NCI-H345 treated with DMSO at 0.1 percent for 48 hours (cell line): ENCODE results near the gene EVC2.
"Not testable (repeated sequence)": the region's sequence is repeated elsewhere in the genome, so short reads cannot be mapped to it uniquely, and the experiment has no call there.

Source experiments
- DNase-seq: peaks from one replicate; lab custom pipeline; 2025; ENCODE audit not compliant: unreplicated experiment; lab: John Stamatoyannopoulos, UW

Gene EVC2

DNA sequence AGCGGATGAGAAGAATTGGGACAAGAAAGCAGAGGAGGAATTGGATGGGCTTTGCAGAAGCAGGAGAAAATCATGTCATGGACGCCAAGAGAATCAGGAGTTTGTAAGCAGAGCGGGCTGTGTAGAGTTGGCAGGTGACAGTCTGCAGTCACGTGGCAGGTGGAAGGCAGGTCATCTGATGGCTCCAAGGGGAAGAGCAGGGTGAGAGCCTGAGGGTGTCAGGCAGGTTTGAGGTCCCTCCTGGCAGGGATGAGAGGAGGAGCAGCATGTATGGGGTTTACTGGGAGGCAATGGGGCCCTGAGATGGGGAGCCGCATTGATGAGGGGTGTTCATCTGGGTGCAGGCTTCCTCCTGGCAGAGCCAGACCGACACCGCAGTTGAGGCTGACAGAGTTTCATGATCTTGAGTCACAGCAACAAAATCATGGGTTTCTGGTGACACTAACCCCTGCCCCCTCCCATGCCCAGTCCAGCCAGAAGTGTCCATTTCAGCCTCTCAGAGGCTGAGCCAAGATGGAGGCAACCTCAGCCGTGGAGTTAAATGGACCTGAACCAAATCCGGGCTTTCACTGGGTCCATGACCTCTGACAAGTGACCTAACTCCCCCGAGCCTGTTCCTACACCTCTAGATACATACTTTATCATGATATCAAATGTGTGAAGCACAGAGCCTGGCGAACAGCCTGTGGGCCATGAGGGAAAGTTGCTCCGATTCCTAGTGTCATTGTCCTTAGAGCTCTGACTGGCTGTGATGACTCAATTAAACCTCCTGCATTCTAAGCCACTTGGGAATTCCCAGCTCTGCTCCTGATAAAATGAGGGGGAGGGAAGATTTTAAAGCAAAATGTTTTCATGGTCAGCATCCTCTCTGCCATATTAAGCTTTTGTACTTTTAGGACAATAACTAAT, 38.7 kb upstream of the EVC2 start:
- DNase-seq: no peak

DNA sequence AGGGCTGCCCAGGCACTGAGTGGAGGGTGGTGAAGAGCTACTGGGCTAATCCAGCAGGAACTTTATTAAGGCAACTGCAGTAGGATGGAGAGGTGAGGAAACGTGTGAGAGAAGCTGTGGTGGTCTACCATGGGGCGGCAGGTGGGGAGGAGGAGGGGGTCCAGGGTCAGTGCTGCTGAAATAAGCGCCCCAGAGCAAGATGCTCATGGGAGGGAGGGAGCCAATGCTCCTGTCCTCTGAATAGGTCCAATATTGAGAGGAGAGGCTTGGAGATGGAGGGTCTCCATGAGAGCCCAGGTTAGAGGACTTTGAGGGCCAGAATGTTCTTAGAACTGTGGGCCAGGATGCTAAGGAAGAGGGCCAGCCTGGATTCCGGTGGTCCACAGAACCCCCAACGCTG, 37.9 kb upstream of the EVC2 start:
- DNase-seq: no peak

DNA sequence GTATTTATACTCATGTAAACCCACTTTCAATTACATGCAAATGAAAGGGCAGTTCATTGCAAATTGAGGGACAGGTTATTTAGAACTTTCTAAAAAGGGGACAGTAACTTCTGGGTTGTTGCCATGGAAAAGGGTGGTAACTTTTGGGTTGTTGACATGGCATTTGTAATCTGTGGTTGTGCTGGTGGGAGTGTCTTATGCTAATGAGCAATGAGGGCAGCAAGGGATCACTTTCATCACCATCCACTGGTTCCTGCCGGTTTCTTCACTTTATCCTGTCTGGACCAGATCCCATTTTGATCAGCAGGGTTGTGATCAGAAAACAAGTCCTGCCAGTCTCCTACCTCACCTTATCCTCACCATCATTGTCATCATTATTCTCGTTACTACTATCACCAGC, 34.6 kb upstream of the EVC2 start:
- no peak for DNase-seq

DNA sequence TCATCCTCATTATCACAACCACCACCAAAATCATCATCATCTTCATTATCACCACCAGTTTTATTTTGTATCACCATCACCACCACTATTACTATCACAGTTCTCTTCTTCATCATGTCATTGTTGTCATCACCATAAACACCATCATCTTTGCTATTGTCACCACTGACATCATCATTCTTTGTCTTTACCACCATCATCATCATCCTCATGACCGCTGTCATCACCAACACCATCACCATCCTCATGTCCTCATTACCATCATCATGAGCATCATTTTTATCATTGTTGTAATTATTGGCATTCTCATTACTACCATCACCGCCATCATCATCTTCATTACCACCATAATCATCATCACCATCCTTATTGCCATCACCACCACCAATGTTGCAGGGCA, 34.0 kb upstream of the EVC2 start:
- DNase-seq: no peak

DNA sequence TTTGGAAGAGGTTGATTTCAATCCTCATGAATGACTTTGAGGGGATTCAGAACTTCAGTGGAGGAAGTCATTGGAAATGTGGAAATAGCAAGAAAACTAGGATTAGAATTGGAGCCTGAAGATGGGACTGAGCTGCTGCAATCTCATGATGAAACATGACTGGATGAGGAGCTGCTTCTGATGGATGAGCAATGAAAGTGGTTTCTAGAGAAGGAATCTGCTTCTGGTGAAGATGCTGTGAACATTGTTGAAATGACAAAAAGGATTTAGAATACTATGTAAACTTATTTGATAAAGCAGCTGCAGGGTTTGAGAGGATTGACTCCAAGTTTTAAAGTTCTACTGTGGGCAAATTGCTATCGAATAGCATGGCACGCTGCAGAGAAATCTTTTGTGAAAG, 29.7 kb upstream of the EVC2 start:
- no peak for DNase-seq

DNA sequence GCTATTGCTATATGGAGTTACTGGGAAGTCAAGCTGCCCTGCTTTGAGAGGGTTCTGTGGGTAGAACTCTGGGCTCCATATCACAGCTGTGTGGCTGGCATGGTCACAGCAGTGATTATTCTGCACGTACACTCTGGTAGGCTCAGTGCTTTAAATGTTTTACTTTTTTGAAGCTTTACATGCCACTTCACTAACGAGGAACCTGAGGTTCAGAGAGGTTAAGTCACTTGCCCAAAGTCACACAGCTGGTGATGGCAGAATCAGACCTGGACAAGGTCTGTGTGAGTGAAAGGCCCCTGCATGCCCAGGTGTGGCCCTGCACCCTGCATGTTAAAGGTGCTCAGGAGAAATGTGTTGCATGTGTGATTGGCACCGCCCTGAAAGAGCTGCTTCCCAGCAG, 27.1 kb upstream of the EVC2 start:
- DNase-seq: no peak

DNA sequence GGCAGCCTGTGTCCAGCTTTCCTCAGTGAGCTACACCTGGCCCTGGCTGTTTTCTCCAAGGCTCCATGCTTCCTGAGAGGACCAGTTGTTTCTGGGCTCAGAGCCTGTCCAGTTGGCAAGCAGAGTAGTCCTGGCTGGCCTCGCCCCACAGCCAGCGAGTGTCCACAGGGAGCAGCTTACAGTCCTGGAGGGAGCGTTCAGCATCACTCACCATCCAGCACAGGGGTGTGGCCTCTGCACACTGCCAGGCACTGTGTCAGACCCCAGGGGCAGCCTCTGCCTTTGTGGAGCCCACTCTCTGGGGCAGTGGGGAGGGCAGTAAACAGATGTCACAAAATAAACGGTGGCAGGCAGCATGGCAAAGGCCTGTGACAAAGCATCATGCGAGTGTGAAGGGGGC, 26.5 kb upstream of the EVC2 start:
- DNase-seq: no peak

DNA sequence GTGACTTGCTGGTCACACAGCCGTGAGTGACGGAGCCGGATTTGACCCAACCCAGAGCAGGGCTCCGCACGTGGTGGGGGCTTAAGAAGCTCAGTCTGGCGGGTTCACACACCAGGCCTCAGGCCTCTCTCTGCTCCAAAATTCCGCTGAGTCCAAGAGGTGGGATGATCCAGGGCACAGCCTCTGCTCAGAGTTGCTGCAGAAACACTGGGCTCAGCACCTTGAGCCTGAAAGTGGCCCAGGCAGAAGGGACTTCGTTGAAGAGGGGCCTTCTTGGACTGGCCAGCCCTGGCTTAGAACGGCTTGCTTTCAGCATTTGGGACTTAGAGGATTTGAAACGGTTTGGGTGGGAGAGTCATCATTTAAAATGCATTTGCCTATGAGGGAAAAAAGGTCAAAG, 23.8 kb upstream of the EVC2 start:
- DNase-seq: no peak

DNA sequence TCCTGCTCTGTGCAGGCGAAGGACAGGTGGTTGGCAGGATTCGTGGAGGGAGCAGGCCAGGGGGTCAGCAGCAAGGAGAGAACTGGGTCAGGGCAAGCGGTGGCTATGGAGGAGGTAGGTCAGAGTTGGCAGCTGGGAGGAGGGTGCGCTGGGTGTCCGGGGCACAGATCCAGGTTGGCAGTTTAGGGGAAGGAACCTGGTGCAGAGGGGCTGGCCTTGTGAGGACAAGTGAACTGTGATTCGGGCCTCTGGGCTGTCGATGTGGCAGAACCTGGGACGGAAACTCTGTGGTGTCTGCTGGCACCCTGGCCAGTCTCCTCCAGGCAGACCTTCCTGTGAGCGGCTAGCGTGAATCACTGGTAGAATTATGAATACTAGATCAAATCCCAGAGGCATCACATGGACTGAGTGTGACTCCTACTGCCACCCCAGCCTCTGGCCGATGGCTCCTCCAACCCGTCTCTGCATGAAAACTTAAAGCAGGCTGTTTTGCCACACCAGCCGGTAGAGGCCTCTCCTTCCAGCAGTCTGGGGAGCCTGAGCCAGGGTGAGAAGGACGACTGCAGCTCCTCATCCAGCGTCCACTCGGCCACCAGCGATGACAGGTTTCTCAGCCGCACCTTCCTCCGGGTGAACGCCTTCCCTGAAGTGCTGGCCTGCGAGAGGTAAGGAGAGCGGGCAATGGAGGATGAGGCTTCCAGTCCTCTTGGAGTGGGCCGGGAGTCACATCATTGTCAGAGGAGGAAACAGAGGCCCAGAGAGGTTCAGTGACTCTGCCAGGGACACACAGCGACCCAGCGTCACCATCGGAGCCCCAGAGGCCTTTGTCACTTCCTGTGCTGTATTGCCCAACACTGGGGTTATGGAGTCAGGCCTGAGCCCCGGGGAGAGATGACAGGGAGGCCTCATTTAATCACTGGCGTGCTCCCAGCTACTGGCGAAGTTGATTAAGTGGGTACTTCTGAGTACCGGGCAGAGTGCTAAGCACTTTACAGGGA, 22.9 kb upstream of the EVC2 start:
- no peak for DNase-seq

DNA sequence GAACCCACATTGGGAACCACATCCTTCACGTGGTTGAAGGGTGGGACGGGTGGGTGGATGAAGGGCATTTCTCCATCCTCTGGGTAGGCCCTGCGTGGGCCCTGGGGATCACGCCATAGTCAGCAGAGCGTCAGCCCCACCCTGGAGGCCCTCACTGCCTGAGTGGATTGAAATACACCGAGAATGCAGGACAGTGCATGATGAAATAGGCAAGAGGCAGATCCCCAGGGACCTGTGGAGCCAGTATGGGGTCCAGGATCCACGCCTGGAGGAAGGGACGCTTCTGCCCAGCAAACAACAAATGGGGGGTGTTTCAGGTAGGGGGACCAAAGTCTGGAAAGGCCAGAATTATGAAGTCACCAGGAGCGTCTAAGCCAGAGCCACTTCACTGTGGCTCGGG, 22.1 kb upstream of the EVC2 start:
- no peak for DNase-seq

DNA sequence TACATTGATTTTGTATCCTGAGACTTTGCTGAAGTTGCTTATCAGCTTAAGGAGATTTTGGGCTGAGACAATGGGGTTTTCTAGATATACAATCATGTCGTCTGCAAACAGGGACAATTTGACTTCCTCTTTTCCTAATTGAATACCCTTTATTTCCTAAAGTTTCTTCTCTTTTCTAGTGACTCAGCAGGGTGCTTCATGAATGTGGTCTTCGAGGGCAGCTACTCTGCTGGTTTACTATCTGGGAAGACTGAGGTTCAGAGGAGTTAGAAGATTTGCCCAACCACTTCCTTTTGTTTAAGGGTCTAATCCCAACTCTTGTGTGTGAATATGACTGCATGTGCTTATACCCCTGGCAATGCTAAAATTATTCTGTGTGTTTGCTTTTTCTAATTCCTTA, 20.1 kb upstream of the EVC2 start:
- DNase-seq: not testable (repeated sequence)

DNA sequence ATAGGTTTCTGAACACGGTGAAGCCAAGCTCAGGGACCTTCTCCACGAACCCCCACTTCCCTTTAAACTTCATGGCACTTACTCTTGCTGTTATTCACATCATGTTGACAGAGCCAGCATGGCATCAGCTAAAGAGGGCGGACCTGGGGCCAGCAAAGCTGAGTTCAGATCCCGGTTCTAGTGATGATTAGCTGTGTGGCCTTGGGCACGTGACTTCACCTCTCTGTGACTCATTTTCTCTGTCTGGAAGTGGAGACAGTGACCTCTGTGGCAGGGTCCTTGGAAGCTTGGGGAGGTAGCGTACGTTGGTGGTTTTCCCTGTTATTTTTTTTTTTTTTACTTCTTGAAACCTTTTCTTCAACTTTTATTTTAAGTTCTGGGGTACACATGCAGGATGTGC, 16.0 kb upstream of the EVC2 start:
- DNase-seq: no peak

DNA sequence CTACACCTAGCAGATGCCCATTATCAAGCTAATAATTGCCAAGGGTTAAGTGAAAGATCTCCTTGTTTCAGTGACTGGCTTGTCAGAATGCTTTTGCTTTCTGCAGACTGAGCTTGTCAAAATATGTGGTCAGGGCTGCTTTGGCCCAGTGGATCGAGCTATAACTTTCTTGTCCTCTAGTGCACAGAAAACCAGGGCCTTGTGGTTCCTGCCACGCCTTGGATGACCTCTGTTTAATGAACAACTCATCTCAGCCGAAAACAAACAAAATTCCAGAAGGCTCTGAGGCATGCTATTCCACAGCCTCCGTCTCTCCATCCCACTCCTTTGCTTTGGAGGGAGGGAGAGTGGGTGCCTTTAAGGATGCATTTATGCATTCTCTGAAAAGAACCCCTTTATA, 14.0 kb upstream of the EVC2 start:
- DNase-seq: no peak

DNA sequence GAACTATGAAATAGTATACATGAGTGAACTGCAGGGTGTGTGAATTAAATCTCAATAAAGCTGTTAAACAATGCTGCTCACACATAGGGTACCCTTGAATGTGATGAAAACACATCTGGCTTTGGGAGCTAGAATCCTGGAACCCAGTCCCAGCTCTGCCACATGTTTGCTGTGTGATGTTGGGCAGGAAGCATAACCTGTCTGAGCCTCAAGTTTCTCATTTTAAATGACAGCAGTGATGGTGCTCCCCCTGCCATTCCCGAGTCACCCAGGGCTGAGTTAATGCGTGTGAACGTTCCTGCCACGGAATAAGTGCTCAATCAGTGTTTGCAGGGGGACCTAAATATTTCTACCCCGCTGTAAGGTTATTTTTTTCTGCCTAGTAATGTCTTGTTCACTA, 13.6 kb upstream of the EVC2 start:
- no peak for DNase-seq

DNA sequence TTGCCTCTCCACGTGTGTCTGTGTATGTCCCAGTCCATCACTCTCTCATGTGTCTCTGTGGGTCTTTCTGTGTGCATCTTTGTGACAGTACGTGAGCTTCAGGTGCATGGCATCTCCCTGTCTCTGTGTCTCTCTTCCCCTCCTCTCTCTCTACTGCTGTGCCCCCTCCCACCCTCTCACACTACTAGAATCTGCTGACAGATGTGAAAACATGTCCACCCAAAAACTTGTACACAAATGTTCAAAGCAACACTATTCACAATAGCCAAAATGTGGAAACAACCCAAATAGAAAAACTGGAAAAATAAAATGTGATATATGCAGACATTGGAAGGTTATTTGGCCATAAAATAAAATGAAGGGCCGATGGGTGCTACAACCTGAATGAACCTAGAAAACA, 12.6 kb upstream of the EVC2 start:
- no peak for DNase-seq

DNA sequence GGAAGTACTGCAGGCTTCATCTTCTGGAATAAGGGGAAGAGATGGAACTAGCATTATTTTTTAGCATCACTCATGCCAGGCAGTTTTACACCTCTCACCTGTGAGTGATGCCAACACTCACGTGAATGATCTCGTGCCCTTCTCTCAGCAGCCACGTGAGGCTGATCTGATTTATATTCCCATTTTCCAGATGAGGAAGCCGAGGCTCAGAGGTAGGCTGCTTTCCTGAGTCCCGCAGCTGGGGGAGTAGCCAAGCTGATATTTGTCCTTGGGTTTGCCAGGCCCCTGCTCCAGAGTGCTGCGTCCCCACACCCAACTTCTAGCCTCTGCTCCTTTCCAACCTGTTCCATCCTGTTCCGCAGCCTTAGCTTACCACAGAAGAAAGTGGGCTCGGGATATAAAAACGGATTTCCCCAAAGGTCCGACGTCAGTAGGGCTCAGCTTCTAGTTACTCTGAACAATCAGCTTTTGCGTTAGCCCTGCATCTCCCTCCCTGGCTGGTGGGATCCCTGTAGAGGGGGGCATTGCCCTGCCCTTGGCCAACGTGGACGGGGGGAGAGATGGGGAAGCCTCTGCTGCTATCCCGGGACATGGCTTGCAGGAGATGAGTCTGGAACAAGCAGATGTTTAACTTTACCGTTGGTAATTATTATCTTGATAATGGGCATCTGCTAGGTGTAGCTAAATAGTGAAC, 11.9 kb upstream of the EVC2 start:
- DNase-seq: no peak

DNA sequence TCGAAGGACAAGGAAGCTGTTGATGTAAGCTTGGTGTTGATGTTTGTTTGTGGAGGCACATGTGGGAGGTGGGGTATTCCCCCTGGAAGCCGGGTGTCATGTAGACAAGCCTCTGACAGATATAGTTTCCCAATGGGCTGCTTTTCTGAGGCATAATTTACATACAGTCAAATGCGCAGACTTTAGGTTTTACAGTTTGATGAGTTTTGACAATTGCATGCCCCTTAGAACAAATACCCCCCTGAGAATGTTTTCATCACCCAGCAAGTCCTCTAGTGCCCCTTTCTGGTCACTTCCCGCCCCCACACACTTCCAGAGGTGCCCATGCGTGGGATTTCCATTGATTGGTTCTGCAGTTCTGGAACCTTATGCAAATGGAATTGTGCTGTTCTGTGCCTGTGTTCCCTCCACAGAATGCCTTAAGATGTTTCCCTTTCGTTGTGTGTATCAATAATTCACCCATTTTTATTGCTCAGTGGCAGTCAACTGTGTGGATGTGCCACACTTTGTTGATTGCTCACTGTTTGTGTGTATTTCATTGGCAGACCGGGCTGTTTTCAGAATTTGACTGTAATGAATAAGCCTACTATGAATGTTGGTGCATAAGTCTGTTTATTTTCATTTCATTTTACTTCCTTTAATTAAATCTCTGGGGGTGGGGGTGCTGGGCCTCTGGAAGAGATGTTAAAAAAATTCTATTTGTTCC, 11.1 kb upstream of the EVC2 start:
- DNase-seq: no peak

DNA sequence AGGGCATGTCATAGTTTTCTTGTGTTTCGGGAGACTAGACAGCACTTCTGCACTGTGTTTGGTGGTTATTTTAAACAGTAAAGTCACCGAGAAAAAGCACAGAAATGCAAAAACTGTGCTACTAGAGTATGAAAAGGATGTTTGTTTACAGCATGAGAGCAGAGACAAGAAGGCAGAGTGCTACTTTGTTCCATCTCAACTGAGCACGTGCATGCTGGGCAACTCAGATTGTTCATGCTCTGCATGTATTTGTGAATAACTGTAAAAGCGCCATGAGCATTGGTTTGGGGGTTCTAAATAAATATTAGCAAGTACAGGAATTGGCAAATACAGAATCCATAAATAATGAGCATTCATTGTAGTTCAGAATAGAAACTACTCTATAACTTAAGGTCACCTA, 10.1 kb upstream of the EVC2 start:
- no peak for DNase-seq

DNA sequence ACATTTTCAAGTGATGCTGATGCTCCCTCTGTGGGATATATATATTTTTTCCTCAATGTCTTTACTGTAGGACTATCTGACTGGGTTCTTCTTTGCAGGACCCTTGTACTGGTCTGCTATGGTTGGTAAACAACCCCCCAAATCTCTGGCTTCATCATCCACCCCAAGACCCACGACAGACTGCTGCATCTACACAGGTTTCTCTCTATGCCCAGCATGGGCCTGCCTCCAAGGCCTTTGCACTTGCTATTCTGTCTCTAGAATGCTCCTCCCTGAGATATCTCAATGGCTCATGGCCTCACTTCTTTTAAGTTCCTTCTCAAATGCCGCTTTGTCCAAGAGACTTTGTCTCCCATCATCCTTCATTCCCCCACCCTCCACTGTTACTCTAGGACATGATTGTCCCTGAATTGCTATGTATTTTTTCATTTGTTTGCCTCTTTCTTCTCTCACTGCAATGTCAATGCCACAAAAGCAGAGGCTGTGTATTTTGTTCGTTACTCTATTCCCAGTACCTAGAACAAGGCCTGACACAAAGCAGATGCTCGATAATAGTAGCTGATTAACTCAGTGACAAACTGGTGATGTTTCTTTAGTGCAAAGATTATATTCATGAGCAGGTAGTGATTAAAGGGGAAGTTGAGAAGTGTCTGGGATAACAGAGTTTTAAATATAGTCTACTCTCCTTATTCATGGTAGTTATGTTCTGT, 9.2 kb upstream of the EVC2 start:
- DNase-seq: no peak

DNA sequence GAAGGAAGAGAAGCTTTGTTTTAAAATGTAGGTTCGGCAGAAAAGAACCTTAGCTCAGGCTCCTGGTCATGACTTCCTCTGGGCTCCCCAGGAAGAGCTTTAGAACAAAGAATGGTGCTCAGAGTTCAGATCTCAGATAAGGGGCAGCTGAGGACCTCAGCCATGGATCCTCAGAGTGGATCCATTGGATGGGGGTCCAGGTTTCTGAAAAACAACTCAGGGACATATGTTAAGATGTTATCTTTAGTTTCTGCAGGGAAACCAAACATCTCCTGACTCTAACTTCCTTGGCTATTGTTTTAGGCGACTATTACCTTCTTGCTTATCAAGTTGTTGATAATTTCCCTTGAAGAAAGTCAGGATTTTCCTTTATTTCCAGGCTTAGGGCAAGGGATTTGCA, 8.0 kb upstream of the EVC2 start:
- no peak for DNase-seq
